Measurements from ENCODE around the gene NSG2. TPM values are rescaled to one million over a fixed set of nuclear protein-coding genes. Genes with fewer than 3 reads are reported as not detected.

The NSG2 gene
- total RNA-seq, 1 experiment from 2014 or later: not detected

DNA sequence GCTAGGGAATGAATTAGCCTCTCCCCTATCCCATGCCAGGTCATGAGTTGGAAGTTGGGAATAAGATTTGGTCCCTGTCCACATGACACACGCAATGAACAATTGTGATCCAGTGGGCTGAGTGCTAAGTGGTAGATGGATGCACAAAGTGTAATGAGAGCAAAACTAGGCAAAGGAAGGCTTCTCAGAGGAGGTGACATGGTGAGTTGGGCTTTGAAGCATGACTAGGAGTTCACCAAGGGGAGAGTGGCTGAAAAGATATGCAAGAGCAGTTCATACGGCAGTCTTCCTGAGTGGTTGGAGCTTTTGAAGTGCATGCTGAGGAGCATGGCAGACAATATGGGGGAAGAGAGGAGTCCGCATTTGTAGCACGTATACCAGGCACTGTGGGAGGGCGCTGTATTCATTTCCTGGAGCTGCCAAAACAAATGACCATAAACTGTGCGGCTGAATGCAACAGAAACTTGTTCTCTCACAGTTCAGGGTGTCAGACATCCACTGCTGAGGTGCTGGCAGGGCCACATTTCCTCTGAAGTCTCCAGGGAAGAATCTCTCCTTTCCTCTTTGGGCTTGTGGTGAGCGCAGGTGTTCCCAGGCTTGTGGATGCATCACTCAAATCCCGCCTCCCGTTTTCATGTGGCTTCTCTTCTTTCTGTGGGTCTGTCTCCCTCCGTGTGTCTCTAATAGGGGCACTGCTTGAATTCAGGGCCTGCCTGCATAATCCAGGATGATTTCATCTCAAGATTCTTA, 49.5 kb downstream of the NSG2 start:
- no peaks in the 10 kb centered on the region for H3K9me3 ChIP-seq
- POLR2A ChIA-PET: no interaction called here
- TF ChIP-seq CTCF (IDR thresholded peaks at IDR 0.05; ENCODE audit: insufficient read depth in 1 of 2, low read depth in 1 of 2, low read length in 1 of 2, severe bottlenecking in 1 of 2, unreplicated experiment in 1 of 2): no peak
- CTCF ChIA-PET: no interaction called here
- Mint-ChIP-seq H3K4me3 (ENCODE audit: unreplicated experiment) (no peak overlapping the region), H3K27me3 (ENCODE audit: insufficient read depth, unreplicated experiment) (peaks cover 17% of the 10 kb centered on the region), H3K4me1 (ENCODE audit: low read depth, unreplicated experiment) (no peaks in the 10 kb centered on the region), H3K9me3 (ENCODE audit: unreplicated experiment) (no peaks in the 10 kb centered on the region), H3K36me3 (ENCODE audit: insufficient read depth, unreplicated experiment) (no peaks in the 10 kb centered on the region), H3K27ac (ENCODE audit: unreplicated experiment) (no peak overlapping the region)
- no peaks in the 10 kb centered on the region; the same call in 1 of the 2 replicates for H3K27me3 ChIP-seq (replicated peaks; ENCODE audit: control insufficient read depth, insufficient read depth, low read length)
- H3K4me3 ChIP-seq (ENCODE audit: low read depth, low read length): no peak overlapping the region
- BruUV-seq (replicated peaks): no TSS peak
- no peaks in the 10 kb centered on the region for H3K4me1 ChIP-seq
- DNase-seq: no peak
- intact Hi-C loops (cut with micrococcal nuclease; ENCODE audit: unreplicated experiment): no loop called here
- no peaks in the 10 kb centered on the region for H3K36me3 ChIP-seq (ENCODE audit: control insufficient read depth, insufficient read depth, low read length)

DNA sequence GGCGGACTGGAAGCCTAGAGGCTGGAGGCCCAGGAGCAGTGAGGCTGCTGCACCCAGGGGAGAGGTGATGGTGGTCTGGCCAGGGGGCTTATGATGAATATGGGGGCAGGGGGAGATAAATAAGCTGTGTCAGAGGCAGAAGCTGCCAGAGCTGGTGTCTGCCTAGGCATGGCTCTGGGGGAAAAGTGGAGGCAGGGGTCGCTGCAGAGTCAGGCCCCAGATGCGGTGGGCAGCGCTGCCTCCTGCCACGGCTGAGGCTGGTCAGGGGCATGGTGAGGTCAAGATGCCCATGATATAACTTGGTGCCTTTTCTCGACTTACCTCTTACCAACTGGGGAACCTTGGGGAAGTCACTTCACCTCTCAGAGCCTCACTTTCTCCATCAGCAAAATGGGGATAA, 51.1 kb downstream of the NSG2 start:
- Mint-ChIP-seq H3K27me3 (ENCODE audit: insufficient read depth, unreplicated experiment) (peaks cover 11% of the 10 kb centered on the region), H3K9me3 (ENCODE audit: unreplicated experiment) (no peaks in the 10 kb centered on the region), H3K27ac (ENCODE audit: unreplicated experiment) (no peak overlapping the region), H3K36me3 (ENCODE audit: insufficient read depth, unreplicated experiment) (no peaks in the 10 kb centered on the region), H3K4me3 (ENCODE audit: unreplicated experiment) (no peak overlapping the region), H3K4me1 (ENCODE audit: low read depth, unreplicated experiment) (no peaks in the 10 kb centered on the region)
- no peaks in the 10 kb centered on the region for H3K9me3 ChIP-seq
- CTCF ChIA-PET: no interaction called here
- no peak for TF ChIP-seq CTCF (IDR thresholded peaks at IDR 0.05; ENCODE audit: insufficient read depth in 1 of 2, low read depth in 1 of 2, low read length in 1 of 2, severe bottlenecking in 1 of 2, unreplicated experiment in 1 of 2)
- no peaks in the 10 kb centered on the region for H3K36me3 ChIP-seq (ENCODE audit: control insufficient read depth, insufficient read depth, low read length)
- no peak for DNase-seq
- no peaks in the 10 kb centered on the region for H3K4me1 ChIP-seq
- no TSS peak for BruUV-seq (replicated peaks)
- POLR2A ChIA-PET: no interaction called here
- intact Hi-C loops (cut with micrococcal nuclease; ENCODE audit: unreplicated experiment): no loop called here
- no peaks in the 10 kb centered on the region for H3K27me3 ChIP-seq (replicated peaks; ENCODE audit: control insufficient read depth, insufficient read depth, low read length)
- H3K4me3 ChIP-seq (ENCODE audit: low read depth, low read length): no peak overlapping the region

DNA sequence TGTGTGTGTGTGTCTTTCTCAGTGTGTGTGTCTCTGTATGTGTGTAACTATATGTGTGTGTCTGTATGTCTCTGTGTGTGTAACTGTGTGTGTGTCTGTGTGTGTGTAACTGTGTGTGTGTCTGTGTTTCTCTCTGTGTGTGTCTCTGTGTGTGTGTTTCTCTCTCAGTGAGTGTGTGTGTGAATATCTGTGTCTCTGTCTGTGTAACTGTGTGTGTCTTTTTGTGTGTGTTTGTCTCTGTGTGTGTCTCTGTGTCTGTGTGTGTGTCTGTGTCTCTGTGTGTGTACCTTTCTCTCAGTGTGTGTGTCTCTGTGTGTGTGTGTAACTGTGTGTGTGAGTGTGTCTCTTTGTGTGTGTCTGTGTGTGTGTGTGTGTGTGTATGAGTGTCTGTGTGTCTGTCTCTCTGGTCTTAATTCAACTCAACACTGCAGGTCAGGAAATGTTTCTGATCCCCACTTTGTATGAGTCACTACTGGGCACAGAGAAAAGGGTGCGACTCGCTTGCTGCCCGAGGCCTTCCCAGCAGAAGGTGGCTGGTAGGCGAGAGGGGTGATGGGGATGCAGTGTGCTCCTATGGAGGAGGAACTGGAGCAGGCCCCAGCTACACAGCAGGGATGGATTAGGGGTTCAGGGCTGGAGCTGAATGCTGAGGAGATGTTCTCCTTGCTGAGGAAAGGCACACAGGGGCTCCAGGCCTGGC, 52.1 kb downstream of the NSG2 start:
- H3K27me3 ChIP-seq (replicated peaks; ENCODE audit: control insufficient read depth, insufficient read depth, low read length): no peaks in the 10 kb centered on the region
- ChIA-PET POLR2A (no interaction called here), CTCF (no interaction called here)
- Mint-ChIP-seq H3K4me3 (ENCODE audit: unreplicated experiment) (no peak overlapping the region), H3K36me3 (ENCODE audit: insufficient read depth, unreplicated experiment) (no peaks in the 10 kb centered on the region), H3K27me3 (ENCODE audit: insufficient read depth, unreplicated experiment) (peaks cover 12% of the 10 kb centered on the region), H3K27ac (ENCODE audit: unreplicated experiment) (no peak overlapping the region), H3K4me1 (ENCODE audit: low read depth, unreplicated experiment) (no peaks in the 10 kb centered on the region), H3K9me3 (ENCODE audit: unreplicated experiment) (no peaks in the 10 kb centered on the region)
- no TSS peak for BruUV-seq (replicated peaks)
- intact Hi-C loops (cut with micrococcal nuclease; ENCODE audit: unreplicated experiment): no loop called here
- H3K4me1 ChIP-seq: no peaks in the 10 kb centered on the region
- no peak overlapping the region for H3K4me3 ChIP-seq (ENCODE audit: low read depth, low read length)
- no peak for DNase-seq
- H3K36me3 ChIP-seq (ENCODE audit: control insufficient read depth, insufficient read depth, low read length): no peaks in the 10 kb centered on the region
- no peak for TF ChIP-seq CTCF (IDR thresholded peaks at IDR 0.05; ENCODE audit: insufficient read depth in 1 of 2, low read depth in 1 of 2, low read length in 1 of 2, severe bottlenecking in 1 of 2, unreplicated experiment in 1 of 2)
- no peaks in the 10 kb centered on the region for H3K9me3 ChIP-seq

Measured in Caco-2 (cell line).